OCI-LY7 (cell line): Measurements from ENCODE around the gene ODF4. TPM values are rescaled to one million over a fixed set of nuclear protein-coding genes. Genes with fewer than 3 reads are reported as not detected.

Experiments used
- BruUV-seq: library from RNA; stranded (reverse); fragments of 400-500 nt; replicated peaks from 2 replicates; lab custom pipeline; 2021; lab: Mats Ljungman, UMichigan
- CTCF ChIA-PET: fragments of 300-600 bp; sonication (Branson Sonifier 250); formaldehyde crosslinking; loops from one replicate; lab custom pipeline; 2022; ENCODE audit warnings: antibody characterized with exemption; ENCODE audit not compliant: unreplicated experiment; lab: Charles Lee
- POLR2A ChIA-PET: fragments of 300-600 bp; sonication (Branson Sonifier 250); formaldehyde crosslinking; loops from one replicate; lab custom pipeline; 2022; ENCODE audit warnings: antibody characterized with exemption; lab: Charles Lee
- DNase-seq: peaks from one replicate; pipeline ENCODE4 v3.0.0-alpha.2; 2015; ENCODE audit warnings: low spot score
- H2AFZ ChIP-seq: fragments of 200-600 bp; sonication (generic), shearing (Covaris generic); 2 replicates; pipeline ENCODE4 v1.6.1; 2014; ENCODE audit warnings: mild to moderate bottlenecking, antibody characterized with exemption, low read length, moderate library complexity
- H3K27ac ChIP-seq: fragments of 200-600 bp; sonication (generic); 2 replicates; pipeline ENCODE4 v1.5.1; 2014; ENCODE audit warnings: mixed run types, low read depth, mild to moderate bottlenecking, moderate library complexity, low read length, inconsistent platforms; ENCODE audit not compliant: poor library complexity, severe bottlenecking
- H3K36me3 ChIP-seq: fragments of 200-600 bp; sonication (generic); 2 replicates; pipeline ENCODE4 v1.6.1; 2014; ENCODE audit warnings: mild to moderate bottlenecking, antibody characterized with exemption, low read length, moderate library complexity, mixed read lengths; ENCODE audit not compliant: insufficient read depth
- H3K4me1 ChIP-seq: fragments of 200-600 bp; sonication (generic); 2 replicates; pipeline ENCODE4 v1.5.1; 2014; ENCODE audit warnings: mild to moderate bottlenecking, low read length; ENCODE audit not compliant: insufficient read depth, poor library complexity, severe bottlenecking
- H3K4me2 ChIP-seq: fragments of 200-600 bp; sonication (generic); 2 replicates; pipeline ENCODE4 v1.6.1; 2014; ENCODE audit warnings: mild to moderate bottlenecking, low read length
- H3K4me3 ChIP-seq: fragments of 200-600 bp; sonication (generic); 2 replicates; pipeline ENCODE4 v1.5.1; 2014; ENCODE audit warnings: mild to moderate bottlenecking, low read depth, low read length; ENCODE audit not compliant: poor library complexity, severe bottlenecking
- H3K79me2 ChIP-seq: fragments of 200-600 bp; sonication (generic); 2 replicates; pipeline ENCODE4 v1.6.1; 2016; ENCODE audit warnings: low read depth, mild to moderate bottlenecking, low read length, moderate library complexity, mixed read lengths; ENCODE audit not compliant: insufficient read depth
- H3K9me2 ChIP-seq: fragments of 200-600 bp; sonication (generic); 2 replicates; pipeline ENCODE4 v1.6.1; 2016; ENCODE audit warnings: mild to moderate bottlenecking, low read length, mixed read lengths; ENCODE audit not compliant: insufficient read depth
- H3K9me3 ChIP-seq: fragments of 200-600 bp; sonication (generic); 2 replicates; pipeline ENCODE4 v1.6.1; 2014; ENCODE audit warnings: mild to moderate bottlenecking, mixed run types, low read length, mixed read lengths
- H4K20me1 ChIP-seq: fragments of 200-600 bp; sonication (generic); 2 replicates; pipeline ENCODE4 v1.6.1; 2014; ENCODE audit warnings: mild to moderate bottlenecking, antibody characterized with exemption, low read length, moderate library complexity, mixed read lengths; ENCODE audit not compliant: insufficient read depth
- CTCF ChIP-seq: fragments of 200-600 bp; sonication (generic); conservative IDR thresholded peaks from 2 replicates; pipeline ENCODE4 v1.5.1; 2014; ENCODE audit warnings: mild to moderate bottlenecking, antibody characterized with exemption, low read length, moderate library complexity, mixed read lengths
- EZH2phosphoT487 ChIP-seq: fragments of 200-600 bp; sonication (generic); IDR thresholded peaks from 2 replicates; pipeline ENCODE4 v1.6.1; 2018; ENCODE audit warnings: low read depth, borderline replicate concordance, mild to moderate bottlenecking, mixed run types, antibody characterized with exemption, low read length, moderate library complexity, mixed read lengths
- intact Hi-C: fragments of 100-400 bp; cut with micrococcal nuclease; formaldehyde crosslinking; loops from one replicate; pipeline ENCODE4 v1.10.0; 2022; ENCODE audit not compliant: unreplicated experiment
- total RNA-seq, 2 experiments: library from RNA; depleted of rRNA in 1 of 2; stranded (reverse); fragments of >200 nt in 1 of 2; shearing (Covaris generic) in 1 of 2; gene quantifications; 2 replicates each; pipeline ENCODE4 v1.2.3, GENCODE V29; 2014 to 2022

Gene ODF4
- total RNA-seq, 2 experiments from 2014 or later, result not detected

DNA sequence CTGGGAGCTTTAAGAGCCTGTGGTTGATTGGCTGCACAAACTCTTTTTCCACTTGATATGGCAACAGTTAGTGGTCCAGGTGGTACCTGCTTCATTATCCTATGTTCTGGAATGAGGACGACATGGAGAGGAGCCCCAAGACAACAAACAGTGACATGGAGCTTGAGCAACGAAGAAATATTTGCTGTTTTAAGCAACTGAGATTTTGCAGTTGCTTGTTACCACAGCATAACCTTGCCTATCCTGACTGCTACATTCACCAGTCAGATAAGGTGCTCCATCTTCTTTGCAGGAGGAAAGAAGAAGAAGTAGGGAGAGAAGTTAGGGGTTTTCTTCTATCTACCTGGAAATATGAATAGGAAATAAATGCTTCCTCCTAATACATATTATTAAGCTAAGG is 7.5 kb upstream of the ODF4 start:
- no TSS peak for BruUV-seq
- ChIA-PET POLR2A (no interaction called here), CTCF (no interaction called here)

GRCh38 chr17:8332688-8333087 is 7.0 kb upstream of the ODF4 start:
- Histone ChIP-seq H4K20me1 (no peaks in the 10 kb centered on the region), H3K36me3 (no peaks in the 10 kb centered on the region), H3K9me3 (no peaks in the 10 kb centered on the region), H3K4me2 (no peak overlapping the region), H2AFZ (no peak overlapping the region), H3K79me2 (no peaks in the 10 kb centered on the region), H3K4me3 (no peak overlapping the region), H3K4me1 (no peaks in the 10 kb centered on the region), H3K27ac (no peak overlapping the region), H3K9me2 (no peaks in the 10 kb centered on the region)
- TF ChIP-seq EZH2phosphoT487 (no peak), CTCF (no peak)
- no peak for DNase-seq
- intact Hi-C loops, result no loop called here
- ChIA-PET CTCF (no interaction called here), POLR2A (no interaction called here)
- BruUV-seq, result no TSS peak

More for the DNA sequence above, 7.5 kb upstream of the ODF4 start:
- no peak overlapping the region for H3K27ac ChIP-seq
- H3K9me2 ChIP-seq, result no peaks in the 10 kb centered on the region
- TF ChIP-seq CTCF (no peak), EZH2phosphoT487 (no peak)
- no peaks in the 10 kb centered on the region for H4K20me1 ChIP-seq
- no peak overlapping the region for H3K4me3 ChIP-seq
- intact Hi-C loops, result no loop called here
- no peak overlapping the region for H2AFZ ChIP-seq
- no peaks in the 10 kb centered on the region for H3K4me1 ChIP-seq
- H3K9me3 ChIP-seq, result no peaks in the 10 kb centered on the region
- H3K79me2 ChIP-seq, result no peaks in the 10 kb centered on the region
- no peak overlapping the region for H3K4me2 ChIP-seq
- H3K36me3 ChIP-seq, result no peaks in the 10 kb centered on the region
- no peak for DNase-seq

GRCh38 chr17:8333281-8333680 is 6.4 kb upstream of the ODF4 start:
- H2AFZ ChIP-seq, result no peak overlapping the region
- intact Hi-C loops, result no loop called here
- no peaks in the 10 kb centered on the region for H3K4me1 ChIP-seq
- H3K4me3 ChIP-seq, result no peak overlapping the region
- no peak overlapping the region for H3K27ac ChIP-seq
- POLR2A ChIA-PET, result no interaction called here
- no peak for DNase-seq
- H3K79me2 ChIP-seq, result no peaks in the 10 kb centered on the region
- H3K4me2 ChIP-seq, result no peak overlapping the region
- no TSS peak for BruUV-seq
- CTCF ChIA-PET, result no interaction called here
- H3K9me3 ChIP-seq, result no peaks in the 10 kb centered on the region
- H4K20me1 ChIP-seq, result no peaks in the 10 kb centered on the region
- H3K36me3 ChIP-seq, result no peaks in the 10 kb centered on the region
- no peaks in the 10 kb centered on the region for H3K9me2 ChIP-seq
- no peak for TF ChIP-seq CTCF
- no peak for TF ChIP-seq EZH2phosphoT487
